Endothelial cell of umbilical vein (primary cell): Measurements from ENCODE around the gene CRHR1. TPM values are rescaled to one million over a fixed set of nuclear protein-coding genes. Genes with fewer than 3 reads are reported as not detected.

Experiments used
- BruUV-seq: library from RNA; stranded (reverse); fragments of 400-500 nt; replicated peaks from 2 replicates; lab custom pipeline; 2021; lab: Mats Ljungman, UMichigan
- CTCF ChIA-PET: fragments of 300-600, 350-600 bp; sonication (Branson Sonifier 250); formaldehyde crosslinking; loops from one replicate; lab custom pipeline; 2021; ENCODE audit warnings: antibody characterized with exemption, inconsistent platforms; lab: Charles Lee
- POLR2A ChIA-PET: fragments of 300-600, 350-600 bp; sonication (Branson Sonifier 250); formaldehyde crosslinking; loops from one replicate; lab custom pipeline; 2021; ENCODE audit warnings: antibody characterized with exemption, inconsistent platforms; lab: Charles Lee
- DNase-seq: peaks from one replicate; pipeline ENCODE4 v3.0.0-alpha.2; 2011; ENCODE audit warnings: low read depth, low spot score
- FAIRE-seq: peaks from 2 replicates; lab custom pipeline; 2011; peaks lifted over from hg19 to GRCh38; lab: Jason Lieb, UNC
- H2AFZ ChIP-seq: 2 replicates; pipeline ENCODE4 v1.6.0; 2012; ENCODE audit warnings: low read depth, low read length, control low read depth, inconsistent platforms
- H3K27ac ChIP-seq: 2 replicates; pipeline ENCODE4 v1.5.1; 2011; ENCODE audit warnings: low read depth, mild to moderate bottlenecking, control low read depth, low read length, moderate library complexity; ENCODE audit not compliant: insufficient read depth
- H3K27me3 ChIP-seq, 2 experiments: 2 replicates each; pipeline versions ENCODE4 v1.6.0 to v1.6.1; 2011; ENCODE audit warnings: low read length in 2 of 2, mixed read lengths in 1 of 2; ENCODE audit not compliant: control insufficient read depth in 2 of 2, insufficient read depth in 2 of 2
- H3K36me3 ChIP-seq, 2 experiments: 2 replicates in 1 of 2; 3 replicates in 1 of 2; pipeline ENCODE4 v1.5.1; 2011; ENCODE audit warnings: low read length in 2 of 2, mild to moderate bottlenecking in 1 of 2, moderate library complexity in 1 of 2; ENCODE audit not compliant: control insufficient read depth in 2 of 2, insufficient read depth in 2 of 2; ENCODE audit errors: extremely low read depth in 1 of 2
- H3K4me1 ChIP-seq: 3 replicates; pipeline ENCODE4 v1.5.1; 2011; ENCODE audit warnings: mild to moderate bottlenecking, low read length; ENCODE audit not compliant: control insufficient read depth, insufficient read depth; ENCODE audit errors: extremely low read depth
- H3K4me2 ChIP-seq: 2 replicates; pipeline ENCODE4 v1.6.1; 2011; ENCODE audit warnings: low read length, control low read depth, mixed read lengths; ENCODE audit not compliant: insufficient read depth
- H3K4me3 ChIP-seq, 3 experiments: fragments of 200-600 bp in 1 of 3; sonication (generic), shearing (Covaris generic) in 1 of 3; replicated peaks in 1 of 3; 2 replicates each; pipeline ENCODE4 v1.5.1; 2011 to 2016; ENCODE audit warnings: control low read depth in 3 of 3, low read length in 3 of 3, mild to moderate bottlenecking in 2 of 3, inconsistent platforms in 1 of 3, low read depth in 1 of 3, moderate library complexity in 1 of 3; ENCODE audit not compliant: insufficient read depth in 1 of 3
- H3K79me2 ChIP-seq: 2 replicates; pipeline ENCODE4 v1.6.0; 2012; ENCODE audit warnings: low read length, inconsistent platforms; ENCODE audit not compliant: control insufficient read depth, insufficient read depth
- H3K9ac ChIP-seq: replicated peaks from 2 replicates; pipeline ENCODE3; 2011; ENCODE audit warnings: low read length, control low read depth; ENCODE audit not compliant: insufficient read depth; ENCODE audit errors: extremely low read depth
- H3K9me1 ChIP-seq: replicated peaks from 3 replicates; pipeline ENCODE4 v1.6.0; 2011; ENCODE audit warnings: mild to moderate bottlenecking, low read length; ENCODE audit not compliant: control insufficient read depth, insufficient read depth; ENCODE audit errors: extremely low read depth
- H3K9me3 ChIP-seq: replicated peaks from 2 replicates; pipeline ENCODE4 v1.5.1; 2012; ENCODE audit warnings: low read length, inconsistent platforms; ENCODE audit not compliant: control insufficient read depth, insufficient read depth
- H4K20me1 ChIP-seq: replicated peaks from 2 replicates; pipeline ENCODE3; 2011; ENCODE audit warnings: mild to moderate bottlenecking, low read length; ENCODE audit not compliant: control insufficient read depth, insufficient read depth; ENCODE audit errors: extremely low read depth
- EZH2 ChIP-seq: IDR thresholded peaks from 2 replicates; pipeline ENCODE4 v1.6.1; 2012; ENCODE audit warnings: borderline replicate concordance, low read depth, mild to moderate bottlenecking, moderate library complexity, low read length, inconsistent platforms; ENCODE audit not compliant: severe bottlenecking
- FOS ChIP-seq: IDR thresholded peaks from 2 replicates; pipeline ENCODE4 v1.6.1; 2011; ENCODE audit warnings: mild to moderate bottlenecking, low read length, moderate library complexity, borderline replicate concordance; ENCODE audit not compliant: insufficient read depth
- GATA2 ChIP-seq: IDR thresholded peaks from 2 replicates; pipeline ENCODE4 v1.7.0; 2011; ENCODE audit warnings: low read depth, mild to moderate bottlenecking, moderate library complexity, mixed read lengths, low read length; ENCODE audit not compliant: insufficient read length, insufficient read depth
- JUN ChIP-seq: IDR thresholded peaks from 2 replicates; pipeline ENCODE4 v1.6.1; 2011; ENCODE audit warnings: borderline replicate concordance, low read depth; ENCODE audit not compliant: insufficient read length, insufficient read depth
- MYC ChIP-seq: IDR thresholded peaks from one replicate; pipeline ENCODE4 v1.6.1; 2011; ENCODE audit warnings: mild to moderate bottlenecking, low read depth, low read length
- POLR2A ChIP-seq: IDR thresholded peaks from 2 replicates; pipeline ENCODE4 v1.6.1; 2012; ENCODE audit warnings: low read depth, mild to moderate bottlenecking, control low read depth, low read length
- POLR2AphosphoS5 ChIP-seq: IDR thresholded peaks from 2 replicates; pipeline ENCODE4 v1.6.1; 2012; ENCODE audit warnings: low read depth, mild to moderate bottlenecking, control low read depth, low read length, moderate library complexity; ENCODE audit not compliant: insufficient read depth
- dilution Hi-C: fragments of 300-500 bp; cut with MboI; formaldehyde crosslinking; loops from one replicate; pipeline ENCODE4 v1.15.0; 2019; ENCODE audit warnings: low sequenced_read_pairs; ENCODE audit not compliant: extremely low pct_ligation_motif_present
- intact Hi-C: fragments of 100-400 bp; cut with micrococcal nuclease; formaldehyde crosslinking; loops from one replicate; pipeline ENCODE4 v1.10.0; 2022
- polyA plus RNA-seq, 4 experiments: library from polyadenylated mRNA; depleted of rRNA in 3 of 4; stranded (reverse) in 3 of 4; unstranded in 1 of 4; fragments of >200 nt; gene quantifications; 2 replicates each; pipeline versions ENCODE4 v1.2.1 to v1.2.3, GENCODE V29; 2011 to 2012; ENCODE audit warnings: missing spikeins in 1 of 4
- total RNA-seq: library from RNA; stranded (reverse); gene quantifications from 2 replicates; pipeline ENCODE4 v1.2.3, GENCODE V29; 2021
- TF ChIP-seq, protein P1 (sequence below): IDR thresholded peaks from 2 replicates; pipeline ENCODE4 v1.6.1; 2011; ENCODE audit not compliant: insufficient read depth, insufficient read length
- TF ChIP-seq, protein P2 (sequence below), 2 donors: IDR thresholded peaks; 1 replicate in 1 of 2; 2 replicates in 1 of 2; pipeline ENCODE4 v1.5.1; 2011; ENCODE audit warnings: low read length in 2 of 2, mild to moderate bottlenecking in 2 of 2, moderate library complexity in 2 of 2, control low read depth in 1 of 2, inconsistent platforms in 1 of 2, low read depth in 1 of 2; ENCODE audit not compliant: insufficient read depth in 1 of 2; ENCODE audit errors: extremely low read depth in 1 of 2

Gene CRHR1
- total and polyA plus RNA-seq, 2 donors (not counting 3 experiments of a cell fraction or from before 2014, with no cell fraction given): not detected

DNA sequence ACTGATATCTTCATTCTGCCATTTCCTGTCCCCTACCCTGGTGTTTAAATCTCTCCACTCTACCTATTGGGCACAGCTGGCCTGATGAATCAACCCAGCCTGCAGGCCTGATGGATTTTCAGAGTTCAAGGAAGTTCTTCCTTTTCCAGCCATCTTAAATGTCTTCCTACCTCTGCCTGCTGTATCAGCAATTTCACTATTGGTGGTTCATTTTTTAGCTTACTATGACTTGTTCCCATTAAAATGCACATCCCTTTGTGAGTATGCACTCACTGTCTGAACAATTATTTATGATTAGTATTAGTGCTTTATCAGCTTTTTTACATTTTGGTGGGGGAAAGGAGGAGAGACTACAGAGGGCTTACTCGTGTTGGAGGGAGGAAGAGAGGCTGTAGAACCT, 48.6 kb upstream of the CRHR1 start:
- Histone ChIP-seq H3K27ac (no peak overlapping the region), H3K9ac (no peak overlapping the region), H3K4me2 (no peak overlapping the region), H3K4me1 (no peaks in the 10 kb centered on the region), H3K79me2 (no peaks in the 10 kb centered on the region), H3K36me3 (no peaks in the 10 kb centered on the region), H3K9me3 (no peaks in the 10 kb centered on the region), H4K20me1 (no peaks in the 10 kb centered on the region), H3K9me1 (no peaks in the 10 kb centered on the region), H3K27me3 (peaks cover 0 to 14% of the 10 kb centered on the region in 2 experiments), H3K4me3 (no peak overlapping the region), H2AFZ (no peak overlapping the region)
- TF ChIP-seq FOS: no peak
- no peak for TF ChIP-seq POLR2AphosphoS5
- TF ChIP-seq MYC: no peak
- no peak for TF ChIP-seq EZH2
- TF ChIP-seq POLR2A: no peak
- TF ChIP-seq, protein P1, sequence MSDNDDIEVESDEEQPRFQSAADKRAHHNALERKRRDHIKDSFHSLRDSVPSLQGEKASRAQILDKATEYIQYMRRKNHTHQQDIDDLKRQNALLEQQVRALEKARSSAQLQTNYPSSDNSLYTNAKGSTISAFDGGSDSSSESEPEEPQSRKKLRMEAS: no peak
- TF ChIP-seq, protein P2, sequence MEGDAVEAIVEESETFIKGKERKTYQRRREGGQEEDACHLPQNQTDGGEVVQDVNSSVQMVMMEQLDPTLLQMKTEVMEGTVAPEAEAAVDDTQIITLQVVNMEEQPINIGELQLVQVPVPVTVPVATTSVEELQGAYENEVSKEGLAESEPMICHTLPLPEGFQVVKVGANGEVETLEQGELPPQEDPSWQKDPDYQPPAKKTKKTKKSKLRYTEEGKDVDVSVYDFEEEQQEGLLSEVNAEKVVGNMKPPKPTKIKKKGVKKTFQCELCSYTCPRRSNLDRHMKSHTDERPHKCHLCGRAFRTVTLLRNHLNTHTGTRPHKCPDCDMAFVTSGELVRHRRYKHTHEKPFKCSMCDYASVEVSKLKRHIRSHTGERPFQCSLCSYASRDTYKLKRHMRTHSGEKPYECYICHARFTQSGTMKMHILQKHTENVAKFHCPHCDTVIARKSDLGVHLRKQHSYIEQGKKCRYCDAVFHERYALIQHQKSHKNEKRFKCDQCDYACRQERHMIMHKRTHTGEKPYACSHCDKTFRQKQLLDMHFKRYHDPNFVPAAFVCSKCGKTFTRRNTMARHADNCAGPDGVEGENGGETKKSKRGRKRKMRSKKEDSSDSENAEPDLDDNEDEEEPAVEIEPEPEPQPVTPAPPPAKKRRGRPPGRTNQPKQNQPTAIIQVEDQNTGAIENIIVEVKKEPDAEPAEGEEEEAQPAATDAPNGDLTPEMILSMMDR (IDR thresholded peaks at IDR 0.05; ENCODE audit: extremely low read depth in 1 of 2, insufficient read depth in 1 of 2, low read depth in 1 of 2, low read length in 2 of 2): no peak
- TF ChIP-seq JUN: no peak
- TF ChIP-seq GATA2: no peak
- FAIRE-seq (no peak), DNase-seq (no peak)
- dilution Hi-C loops (no loop called here), intact Hi-C loops (no loop called here)
- ChIA-PET POLR2A (no interaction called here), CTCF (no interaction called here)
- BruUV-seq: no TSS peak
